Measurements from ENCODE around the gene FUZ. TPM values are rescaled to one million over a fixed set of nuclear protein-coding genes. Genes with fewer than 3 reads are reported as not detected.

Gene FUZ
- polyA plus RNA-seq, 6 donors from 2014 or later = 4.7 to 8.4 (median 5.7) TPM

- no peak for DNase-seq
- peak overlapping the region in 2 of 6 donors; percentile 21 to 60 for H3K27ac Mint-ChIP-seq
- ATAC-seq (ENCODE audit: low read depth in 2 of 2) = no peak
- H3K27me3 Mint-ChIP-seq = no peaks in the 10 kb centered on the region
- no peaks in the 10 kb centered on the region for H3K36me3 Mint-ChIP-seq
- peaks cover 0 to 5% (median 0%) of the 10 kb centered on the region in 7 donors for H3K9me3 Mint-ChIP-seq
- H3K4me1 Mint-ChIP-seq = peaks cover 31 to 74% (median 56%) of the 10 kb centered on the region in 3 donors
- peak overlapping the region in 5 of 8 donors; percentile 24 to 97 (median 45) for H3K4me3 Mint-ChIP-seq
Observed at GRCh38 chr19:49847731-49848696, 34.9 kb upstream of the FUZ start.

- Mint-ChIP-seq H3K36me3 (no peaks in the 10 kb centered on the region), H3K4me1 (peaks cover 22 to 70% (median 56%) of the 10 kb centered on the region in 3 donors), H3K4me3 (peak overlapping the region in 5 of 8 donors; percentile 16 to 55 (median 35)), H3K27ac (peak overlapping the region in 2 of 6 donors; percentile 31 to 52), H3K27me3 (no peaks in the 10 kb centered on the region), H3K9me3 (peaks cover 0 to 5% (median 0%) of the 10 kb centered on the region in 7 donors)
- no peak for DNase-seq
- no peak for ATAC-seq (ENCODE audit: low read depth in 2 of 2)
Observed at GRCh38 chr19:49846408-49846807, 33.3 kb upstream of the FUZ start.

DNA sequence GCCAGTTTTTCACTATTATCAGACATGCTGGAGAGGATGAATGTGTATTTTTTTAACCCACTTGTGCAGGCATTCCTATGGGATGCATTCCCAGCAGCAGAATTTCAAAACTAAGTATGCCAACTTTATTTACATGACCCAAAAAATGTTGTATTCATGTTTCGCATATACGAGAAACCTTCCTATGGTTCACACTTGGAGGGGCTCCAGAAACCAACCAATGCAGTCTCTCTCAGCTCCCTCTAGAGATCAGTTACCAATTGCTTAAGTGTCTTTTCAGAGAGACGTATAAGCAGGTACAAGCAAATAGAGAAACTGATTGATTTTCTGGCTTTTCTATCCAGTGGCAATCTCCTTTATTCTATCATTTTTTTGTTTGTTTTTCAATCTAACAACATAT, 32.3 kb upstream of the FUZ start:
- peaks cover 0 to 5% (median 0%) of the 10 kb centered on the region in 7 donors for H3K9me3 Mint-ChIP-seq
- H3K4me1 Mint-ChIP-seq = peaks cover 27 to 71% (median 61%) of the 10 kb centered on the region in 3 donors
- DNase-seq (no peak), ATAC-seq (ENCODE audit: low read depth in 2 of 2) (no peak)
- peak overlapping the region in 6 of 8 donors; percentile 21 to 84 (median 62) for H3K4me3 Mint-ChIP-seq
- no peaks in the 10 kb centered on the region for H3K27me3 Mint-ChIP-seq
- no peaks in the 10 kb centered on the region for H3K36me3 Mint-ChIP-seq
- peak overlapping the region in 3 of 6 donors; percentile 22 to 90 (median 76) for H3K27ac Mint-ChIP-seq

- Mint-ChIP-seq H3K27ac (peak overlapping the region in 4 of 6 donors; percentile 81 to 90 (median 83)), H3K9me3 (peaks cover 0 to 5% (median 0%) of the 10 kb centered on the region in 7 donors), H3K4me1 (peaks cover 22 to 64% (median 56%) of the 10 kb centered on the region in 3 donors), H3K27me3 (no peaks in the 10 kb centered on the region), H3K4me3 (peak overlapping the region; percentile 22 to 84 (median 70)), H3K36me3 (no peaks in the 10 kb centered on the region)
- ATAC-seq (ENCODE audit: low read depth in 2 of 2) (no peak), DNase-seq (no peak)
Observed at GRCh38 chr19:49844138-49845095, 31.3 kb upstream of the FUZ start.

GRCh38 chr19:49843265-49843664, 30.2 kb upstream of the FUZ start:
- H3K4me3 Mint-ChIP-seq = peak overlapping the region; percentile 46 to 87 (median 74)

DNA sequence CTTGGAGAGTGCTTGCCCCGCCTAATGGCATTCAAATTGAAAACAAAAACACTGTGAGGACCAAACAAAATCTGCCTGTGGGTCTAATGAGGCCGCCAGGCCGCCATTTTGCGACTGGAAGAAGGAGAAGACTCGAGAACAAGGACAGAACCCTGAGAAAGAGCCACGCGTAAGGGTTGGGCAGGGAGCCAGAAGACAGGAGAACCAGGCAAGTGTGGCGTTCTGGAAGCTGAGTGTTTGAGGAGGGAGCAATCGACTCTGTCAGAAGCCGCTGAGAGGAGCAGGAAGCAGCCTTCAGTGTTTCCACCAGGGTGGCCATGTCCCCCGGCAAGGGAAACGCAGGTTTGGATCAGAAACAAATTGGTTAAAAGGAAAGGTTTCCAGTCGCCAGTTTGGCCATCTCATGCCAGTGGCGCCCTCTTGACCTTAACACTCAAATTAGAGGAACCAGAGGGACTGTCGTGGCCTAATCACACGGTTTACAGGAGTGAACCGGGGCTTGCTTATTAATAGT, 27.7 kb upstream of the FUZ start:
- Mint-ChIP-seq H3K4me1 (peaks cover 25 to 53% (median 37%) of the 10 kb centered on the region in 3 donors), H3K27me3 (no peaks in the 10 kb centered on the region), H3K9me3 (no peaks in the 10 kb centered on the region), H3K4me3 (peak overlapping the region in 1 of 8 donors; percentile 36), H3K36me3 (peaks cover 18 to 24% of the 10 kb centered on the region in 2 donors), H3K27ac (peak overlapping the region in 5 of 6 donors; percentile 16 to 94 (median 75))
- no peak for DNase-seq
- ATAC-seq (ENCODE audit: low read depth in 2 of 2) = no peak

More at GRCh38 chr19:49843265-49843664, 30.2 kb upstream of the FUZ start:
- H3K27ac Mint-ChIP-seq = peak overlapping the region; percentile 53 to 94 (median 86)
- peaks cover 9% of the 10 kb centered on the region in 2 donors for H3K36me3 Mint-ChIP-seq
- H3K9me3 Mint-ChIP-seq = no peaks in the 10 kb centered on the region
- ATAC-seq (ENCODE audit: low read depth in 2 of 2) (peak; percentile 100), DNase-seq (peak; percentile 76)
- peaks cover 20 to 53% (median 50%) of the 10 kb centered on the region in 3 donors for H3K4me1 Mint-ChIP-seq
- H3K27me3 Mint-ChIP-seq = no peaks in the 10 kb centered on the region

- Mint-ChIP-seq H3K4me3 (no peak overlapping the region), H3K36me3 (peaks cover 18 to 24% of the 10 kb centered on the region in 2 donors), H3K27ac (peak overlapping the region in 4 of 6 donors; percentile 72 to 94 (median 74)), H3K4me1 (peaks cover 25 to 48% (median 34%) of the 10 kb centered on the region in 3 donors), H3K27me3 (no peaks in the 10 kb centered on the region), H3K9me3 (no peaks in the 10 kb centered on the region)
- ATAC-seq (ENCODE audit: low read depth in 2 of 2) = no peak
- DNase-seq = no peak
Observed at GRCh38 chr19:49840321-49840720, 27.2 kb upstream of the FUZ start.

GRCh38 chr19:49839713-49840112, 26.6 kb upstream of the FUZ start:
- Mint-ChIP-seq H3K4me1 (peaks cover 22 to 42% (median 28%) of the 10 kb centered on the region in 3 donors), H3K4me3 (no peak overlapping the region), H3K27ac (no peak overlapping the region), H3K36me3 (peaks cover 18 to 27% of the 10 kb centered on the region in 2 donors), H3K9me3 (no peaks in the 10 kb centered on the region), H3K27me3 (no peaks in the 10 kb centered on the region)
- ATAC-seq (ENCODE audit: low read depth in 2 of 2) = no peak
- DNase-seq = no peak

- H3K27ac Mint-ChIP-seq = peak overlapping the region in 3 of 6 donors; percentile 28 to 62 (median 42)
- ATAC-seq (ENCODE audit: low read depth in 2 of 2) (no peak), DNase-seq (no peak)
- H3K27me3 Mint-ChIP-seq = no peaks in the 10 kb centered on the region
- H3K4me3 Mint-ChIP-seq = no peak overlapping the region
- H3K4me1 Mint-ChIP-seq = peaks cover 21 to 35% (median 23%) of the 10 kb centered on the region in 3 donors
- no peaks in the 10 kb centered on the region for H3K9me3 Mint-ChIP-seq
- H3K36me3 Mint-ChIP-seq = peaks cover 18 to 32% of the 10 kb centered on the region in 2 donors
Observed at GRCh38 chr19:49838885-49839588, 25.9 kb upstream of the FUZ start.

GRCh38 chr19:49837425-49837824, 24.3 kb upstream of the FUZ start:
- H3K27me3 Mint-ChIP-seq = no peaks in the 10 kb centered on the region

GRCh38 chr19:49837009-49837310, 23.9 kb upstream of the FUZ start:
- H3K36me3 Mint-ChIP-seq = peaks cover 18 to 39% of the 10 kb centered on the region in 2 donors
- no peaks in the 10 kb centered on the region for H3K27me3 Mint-ChIP-seq
- no peak for ATAC-seq (ENCODE audit: low read depth in 2 of 2)
- H3K4me1 Mint-ChIP-seq = peaks cover 6 to 19% (median 18%) of the 10 kb centered on the region in 3 donors
- peak overlapping the region in 3 of 6 donors; percentile 75 to 96 (median 77) for H3K27ac Mint-ChIP-seq
- no peak for DNase-seq
- H3K9me3 Mint-ChIP-seq = no peaks in the 10 kb centered on the region
- H3K4me3 Mint-ChIP-seq = no peak overlapping the region

More at GRCh38 chr19:49837425-49837824, 24.3 kb upstream of the FUZ start:
- Mint-ChIP-seq H3K36me3 (peaks cover 18 to 34% of the 10 kb centered on the region in 2 donors), H3K4me3 (no peak overlapping the region), H3K4me1 (peaks cover 7 to 24% (median 18%) of the 10 kb centered on the region in 3 donors), H3K27ac (peak overlapping the region in 3 of 6 donors; percentile 77 to 96 (median 80)), H3K9me3 (no peaks in the 10 kb centered on the region)
- no peak for DNase-seq
- ATAC-seq (ENCODE audit: low read depth in 2 of 2) = no peak

All from naive B cell (primary cell).